Prostate gland (tissue), 2 donors: ENCODE measurements around the gene PRKAG2.

Experiments used
- CTCF ChIP-seq, 4 experiments: fragments of 200-600 bp in 2 of 4; fragments of 450-650 bp in 2 of 4; sonication (generic) in 2 of 4; IDR thresholded peaks; 1 replicate in 3 of 4; 2 replicates in 1 of 4; pipeline ENCODE4 v1.5.1; 2016 to 2019; ENCODE audit warnings: antibody characterized with exemption in 4 of 4, mild to moderate bottlenecking in 2 of 4, moderate library complexity in 2 of 4
- POLR2A ChIP-seq: fragments of 450-650 bp; IDR thresholded peaks from one replicate; pipeline ENCODE4 v1.6.1; 2016; ENCODE audit warnings: antibody characterized with exemption, mild to moderate bottlenecking
- POLR2AphosphoS5 ChIP-seq: sonication (generic); formaldehyde crosslinking; IDR thresholded peaks from one replicate; pipeline ENCODE4 v1.6.1; 2017; ENCODE audit warnings: antibody characterized with exemption

- TF ChIP-seq CTCF (IDR thresholded peaks at IDR 0.05), result no peak
- no peak for TF ChIP-seq POLR2A
- no peak for TF ChIP-seq POLR2AphosphoS5
Observed at GRCh38 chr7:151900591-151900985, 23.7 kb upstream of the PRKAG2 start.
